H1 (cell line): ENCODE measurements around the gene FADS3.

Experiments used
- CHD2 ChIP-seq: IDR thresholded peaks from 2 replicates; pipeline ENCODE4 v1.6.1; 2012; ENCODE audit warnings: low read length, improper control_type of control experiment
- CTCF ChIP-seq, 3 experiments: IDR thresholded peaks; 1 replicate in 2 of 3; 2 replicates in 1 of 3; pipeline versions ENCODE4 v1.5.1 to v1.6.1; 2011; ENCODE audit warnings: low read length in 3 of 3, mild to moderate bottlenecking in 3 of 3, inconsistent platforms in 2 of 3, low read depth in 1 of 3, moderate library complexity in 1 of 3; ENCODE audit not compliant: insufficient read depth in 1 of 3; ENCODE audit errors: control extremely low read depth in 1 of 3
- EZH2 ChIP-seq: fragments of 200-600 bp; sonication (generic); IDR thresholded peaks from 2 replicates; pipeline ENCODE4 v1.7.1; 2012; ENCODE audit warnings: low read depth, mild to moderate bottlenecking, moderate library complexity, low read length, inconsistent platforms; ENCODE audit not compliant: severe bottlenecking
- HDAC6 ChIP-seq: IDR thresholded peaks from one replicate; pipeline ENCODE4 v1.7.1; 2012; ENCODE audit warnings: low read depth, mild to moderate bottlenecking, inconsistent platforms, low read length, moderate library complexity
- MAX ChIP-seq: IDR thresholded peaks from 2 replicates; pipeline ENCODE4 v1.6.1; 2012; ENCODE audit warnings: inconsistent platforms
- RAD21 ChIP-seq, 2 experiments: IDR thresholded peaks in 1 of 2; conservative IDR thresholded peaks in 1 of 2; 2 replicates each; pipeline ENCODE4 v1.6.1; 2011; ENCODE audit warnings: low read depth in 2 of 2, low read length in 2 of 2, improper control_type of control experiment in 1 of 2, inconsistent platforms in 1 of 2, mild to moderate bottlenecking in 1 of 2, moderate library complexity in 1 of 2
- RNF2 ChIP-seq: fragments of 200-900, 300-1000 bp; sonication (generic); IDR thresholded peaks from 2 replicates; pipeline ENCODE4 v1.7.1; 2016; ENCODE audit warnings: borderline replicate concordance, low read depth, mild to moderate bottlenecking, antibody characterized with exemption, low read length; ENCODE audit not compliant: poor library complexity, severe bottlenecking; ENCODE audit errors: missing control alignments
- SUZ12 ChIP-seq: fragments of 200-600 bp; sonication (generic); IDR thresholded peaks from 2 replicates; pipeline ENCODE4 v1.6.1; 2012; ENCODE audit warnings: mild to moderate bottlenecking, inconsistent platforms, low read length, moderate library complexity, mixed read lengths

- TF ChIP-seq RAD21 (IDR thresholded peaks at IDR 0.05 in 1 of 2, conservative IDR thresholded peaks at IDR 0.05 in 1 of 2; ENCODE audit: low read depth in 2 of 2, low read length in 2 of 2) (no peak), CHD2 (no peak), EZH2 (no peak), MAX (no peak), CTCF (IDR thresholded peaks at IDR 0.05; ENCODE audit: control extremely low read depth in 1 of 3, insufficient read depth in 1 of 3, low read depth in 1 of 3, low read length in 3 of 3) (no peak), RNF2 (no peak), SUZ12 (no peak), HDAC6 (no peak)
These were observed 44.9 kb downstream of the FADS3 start for GRCh38 chr11:61846362-61847020.
